Measurements from ENCODE around the gene POMT2. TPM values are rescaled to one million over a fixed set of nuclear protein-coding genes. Genes with fewer than 3 reads are reported as not detected.

POMT2 gene
- total and polyA plus RNA-seq, 11 donors, result 7.0 to 27.6 (median 15.3) TPM

DNA sequence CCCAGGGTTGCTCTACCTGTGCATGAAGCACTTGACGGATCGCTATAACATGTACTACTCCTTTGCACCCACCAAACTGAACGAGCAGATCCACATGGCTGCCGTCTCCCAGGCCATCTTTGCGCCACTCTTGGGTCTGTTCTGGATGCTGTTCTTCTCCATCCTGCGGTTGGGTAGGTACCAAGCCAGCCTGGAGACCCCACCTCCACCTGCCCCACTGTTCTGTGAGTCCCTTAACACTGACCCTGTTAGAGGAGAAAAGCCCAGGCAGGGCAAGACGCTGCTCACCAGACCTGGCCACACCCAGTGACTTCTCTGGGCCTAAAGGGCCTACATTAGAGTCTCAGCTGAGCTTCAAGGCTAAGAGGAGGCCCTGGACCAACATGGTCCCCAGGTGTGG, 71.4 kb downstream of the POMT2 start:
- intact Hi-C loops (cut with DNase I), result no loop called here
- H3K27me3 ChIP-seq, result peaks cover 0 to 4% (median 0%) of the 10 kb centered on the region in 9 donors
- no peak overlapping the region for H3K4me3 ChIP-seq
- no peak overlapping the region for H3K27ac ChIP-seq
- no peaks in the 10 kb centered on the region for H3K4me1 ChIP-seq
- ATAC-seq (no peak), DNase-seq (no peak)
- TF ChIP-seq CTCF (IDR thresholded peaks at IDR 0.05) (no peak), POLR2A (IDR thresholded peaks at IDR 0.05) (no peak)
- H3K36me3 ChIP-seq, result no peaks in the 10 kb centered on the region
- WGBS, 4 donors, result 90 to 95% (median 93%) methylated on average over 6 to 7 of the region's 7 CpGs
- H3K9me3 ChIP-seq, result no peaks in the 10 kb centered on the region

DNA sequence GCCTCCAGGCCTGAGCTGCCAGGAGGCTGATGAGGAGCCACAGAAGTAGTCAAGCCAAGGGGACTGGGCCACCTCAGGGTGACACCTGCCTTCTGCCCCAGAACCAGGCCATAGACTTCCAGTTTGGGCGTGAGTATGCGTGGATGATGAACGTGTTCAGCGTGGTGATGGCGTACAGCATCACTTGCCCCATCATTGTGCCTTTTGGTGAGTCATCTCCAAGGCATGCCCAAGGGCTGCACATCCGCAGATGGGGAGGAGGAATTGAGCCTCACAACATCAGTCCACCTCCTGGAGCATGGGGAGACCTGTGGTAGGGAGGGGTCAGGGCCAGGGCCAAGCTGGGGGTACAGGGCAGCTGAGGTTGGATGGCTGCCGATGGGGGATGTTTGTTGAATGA, 72.0 kb downstream of the POMT2 start:
- no peaks in the 10 kb centered on the region for H3K9me3 ChIP-seq
- H3K27ac ChIP-seq, result no peak overlapping the region
- H3K36me3 ChIP-seq, result no peaks in the 10 kb centered on the region
- ATAC-seq (no peak), DNase-seq (no peak)
- no peak overlapping the region for H3K4me3 ChIP-seq
- intact Hi-C loops (cut with DNase I), result no loop called here
- no peaks in the 10 kb centered on the region for H3K4me1 ChIP-seq
- TF ChIP-seq POLR2A (IDR thresholded peaks at IDR 0.05), result no peak
- TF ChIP-seq CTCF (IDR thresholded peaks at IDR 0.05), result no peak
- WGBS, 4 donors, result 91 to 96% (median 92%) methylated on average over 7 of the region's 7 CpGs
- H3K27me3 ChIP-seq, result peaks cover 0 to 4% (median 0%) of the 10 kb centered on the region in 9 donors

DNA sequence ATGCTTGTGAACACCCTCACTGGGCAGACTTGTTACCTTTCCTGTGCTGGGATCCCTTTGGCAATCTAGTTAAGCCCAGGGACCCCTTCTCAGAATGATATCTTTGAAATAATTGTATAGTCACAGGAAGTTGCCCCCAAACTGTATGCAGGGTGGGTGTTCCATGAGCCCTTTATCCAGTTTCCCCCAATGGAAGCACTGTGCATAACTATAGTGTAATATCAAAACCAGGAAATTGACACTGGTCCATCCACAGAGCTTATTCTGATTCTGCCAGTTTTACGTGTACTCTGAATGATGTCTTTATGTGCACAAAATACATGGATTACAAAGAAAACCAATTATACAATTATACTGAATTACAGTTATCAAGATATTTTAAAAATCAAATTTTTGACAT, 73.9 kb downstream of the POMT2 start:
- Histone ChIP-seq H3K36me3 (no peaks in the 10 kb centered on the region), H3K27me3 (peaks cover 0 to 3% (median 0%) of the 10 kb centered on the region in 9 donors), H3K4me3 (no peak overlapping the region), H3K9me3 (no peaks in the 10 kb centered on the region), H3K27ac (no peak overlapping the region), H3K4me1 (no peaks in the 10 kb centered on the region)
- intact Hi-C loops (cut with DNase I), result no loop called here
- DNase-seq (no peak), ATAC-seq (no peak)
- WGBS, 4 donors, result 84 to 91% (median 86%) methylated on average over 1 of the region's 1 CpG
- no peak for TF ChIP-seq CTCF (IDR thresholded peaks at IDR 0.05)
- TF ChIP-seq POLR2A (IDR thresholded peaks at IDR 0.05), result no peak

- WGBS, 4 donors, result 68 to 75% (median 71%) methylated on average over 4 of the region's 4 CpGs
- Histone ChIP-seq H3K27ac (no peak overlapping the region), H3K9me3 (no peaks in the 10 kb centered on the region), H3K36me3 (no peaks in the 10 kb centered on the region), H3K4me1 (no peaks in the 10 kb centered on the region), H3K27me3 (peaks cover 0 to 3% (median 0%) of the 10 kb centered on the region in 9 donors), H3K4me3 (no peak overlapping the region)
- DNase-seq, result no peak
- intact Hi-C loops (cut with DNase I), result no loop called here
- no peak for ATAC-seq
- no peak for TF ChIP-seq POLR2A (IDR thresholded peaks at IDR 0.05)
- no peak for TF ChIP-seq CTCF (IDR thresholded peaks at IDR 0.05)
Measured at GRCh38 chr14:77245820-77246219, 74.9 kb downstream of the POMT2 start.

All from heart left ventricle (tissue), 16 donors.